Airway epithelial cell (primary cell): ENCODE data around the gene TRIM60. TPM values are rescaled to one million over a fixed set of nuclear protein-coding genes. Genes with fewer than 3 reads are reported as not detected.

ENCODE experiments used
- total RNA-seq: library from RNA; depleted of rRNA; stranded (reverse); fragments of >200 nt; gene quantifications from 2 replicates; pipeline ENCODE4 v1.2.3, GENCODE V29; 2015

The TRIM60 gene
- not detected in 2 replicates for total RNA-seq

GRCh38 chr4:165031436-165032211, at the start of gene TRIM60:
TSS of gene TRIM60 (plus strand) at chr4:165031999. CDS start at chr4:165040073, 8,074 bp downstream.

GRCh38 chr4:165053645-165054044, 21.8 kb downstream of the TRIM60 start, which contains the start of gene TRIM75:
TSS of gene TRIM75 (plus strand) at chr4:165053866. CDS start at chr4:165059148, 5,282 bp downstream.

Other genes starting within 250 kb of the TRIM60 start
- not detected in 2 replicates for gene APELA, start 154.8 kb upstream of the TRIM60 start, total RNA-seq
- gene TRIM61, start 54.3 kb upstream of the TRIM60 start, total RNA-seq: 0.79 and 1.2 TPM in 2 replicates
- gene TRIM75, start 21.9 kb downstream of the TRIM60 start, total RNA-seq: not detected in 2 replicates
- gene TMEM192, start 80.9 kb downstream of the TRIM60 start, total RNA-seq: 7.8 and 10.0 TPM in 2 replicates
- gene KLHL2, start 175.6 kb downstream of the TRIM60 start, total RNA-seq: 15.2 and 19.6 TPM in 2 replicates